Thyroid gland (tissue), 4 donors: ENCODE results near the gene KLHDC7B. TPM values are rescaled to one million over a fixed set of nuclear protein-coding genes. Genes with fewer than 3 reads are reported as not detected.

Source experiments
- DNase-seq, 2 donors: peaks; one replicate each; pipeline ENCODE4 v3.0.0-alpha.2; 2019
- H3K27ac ChIP-seq, 3 donors: fragments of 200-600 bp; sonication (generic); 1 replicate in 2 of 3; 2 replicates in 1 of 3; pipeline ENCODE4 v1.5.1; 2016 to 2019; ENCODE audit warnings: mild to moderate bottlenecking in 1 of 3, moderate library complexity in 1 of 3
- H3K27me3 ChIP-seq: fragments of 200-600 bp; sonication (generic); one replicate; pipeline ENCODE4 v1.5.1; 2019
- H3K36me3 ChIP-seq, 2 donors: fragments of 200-600 bp; sonication (generic); one replicate each; pipeline ENCODE4 v1.5.1; 2016 to 2019
- H3K4me1 ChIP-seq, 2 donors: fragments of 200-600 bp; sonication (generic); one replicate each; pipeline ENCODE4 v1.5.1; 2017 to 2019
- H3K4me3 ChIP-seq, 3 donors: fragments of 200-600 bp; sonication (generic); replicated peaks in 1 of 3; 1 replicate in 2 of 3; 2 replicates in 1 of 3; pipeline ENCODE4 v1.5.1; 2016; ENCODE audit warnings: mild to moderate bottlenecking in 1 of 3
- H3K9me3 ChIP-seq: fragments of 200-600 bp; sonication (generic); one replicate; pipeline ENCODE4 v1.5.1; 2017
- CTCF ChIP-seq, 6 experiments: fragments of 200-600 bp in 3 of 6; fragments of 450-650 bp in 3 of 6; sonication (generic) in 3 of 6; IDR thresholded peaks; one replicate each; pipeline ENCODE4 v1.5.1; 2016 to 2019; ENCODE audit warnings: antibody characterized with exemption in 6 of 6, mild to moderate bottlenecking in 2 of 6, inconsistent platforms in 1 of 6, moderate library complexity in 1 of 6
- POLR2A ChIP-seq, 2 donors: fragments of 450-650 bp; IDR thresholded peaks; one replicate each; pipeline ENCODE4 v1.6.1; 2017; ENCODE audit warnings: antibody characterized with exemption in 2 of 2, mild to moderate bottlenecking in 2 of 2, moderate library complexity in 1 of 2
- WGBS, 2 donors: methylation state at CpG; one replicate each; pipeline ENCODE4 v1.1.5; 2017; 5-methylcytosine and 5-hydroxymethylcytosine counted together
- intact Hi-C: fragments of 100-400 bp; cut with DNase I; formaldehyde crosslinking; loops from one replicate; pipeline ENCODE4 v1.15.1; 2023
- total RNA-seq, 4 donors: library from RNA; depleted of rRNA; stranded (reverse); fragments of >200 nt; gene quantifications; one replicate each; pipeline ENCODE4 v1.2.3, GENCODE V29; 2016

Gene KLHDC7B
- total RNA-seq, 4 donors from 2014 or later: 0.27 TPM; not detected in 3

DNA sequence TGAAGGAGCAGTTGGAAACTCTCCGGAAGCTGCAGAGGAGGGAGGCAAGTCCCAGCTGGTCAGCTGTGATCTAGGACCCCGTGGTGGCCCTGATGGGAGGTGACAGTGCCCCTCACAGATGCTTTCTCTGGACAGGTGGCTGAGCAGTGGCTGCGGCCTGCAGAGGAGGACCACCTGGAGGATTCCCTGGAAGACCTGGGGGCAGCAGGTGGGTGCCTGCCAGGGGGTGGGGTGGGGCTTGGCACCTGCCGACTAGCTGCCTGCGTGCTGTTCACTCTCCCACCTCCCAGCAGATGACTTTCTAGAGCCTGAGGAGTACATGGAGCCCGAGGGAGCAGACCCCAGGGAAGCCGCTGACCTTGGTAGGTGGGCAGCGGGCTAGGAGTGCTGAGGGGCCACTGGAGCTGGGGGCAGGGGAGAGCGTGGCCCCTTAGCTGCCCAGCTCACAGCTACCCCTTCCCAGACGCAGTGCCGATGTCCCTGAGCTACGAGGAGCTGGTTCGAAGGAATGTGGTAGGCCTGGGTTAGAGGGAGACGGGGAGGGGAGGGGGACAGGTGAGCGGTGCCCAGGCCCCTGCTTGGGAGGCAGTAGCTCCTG is 23.4 kb upstream of the KLHDC7B start:
- Histone ChIP-seq H3K4me3 (no peak overlapping the region), H3K27ac (no peak overlapping the region), H3K9me3 (no peaks in the 10 kb centered on the region), H3K27me3 (no peaks in the 10 kb centered on the region), H3K36me3 (peaks cover 29 to 40% of the 10 kb centered on the region in 2 donors), H3K4me1 (peaks cover 13 to 22% of the 10 kb centered on the region in 2 donors)
- WGBS, 2 donors: 82 to 93% methylated on average over 5 to 11 of the region's 15 CpGs
- intact Hi-C loops: loop anchor here (5.0 kb wide), 1 partner anchor 60 kb away; the partner anchor contains the start of gene CHKB
- no peak for DNase-seq
- TF ChIP-seq CTCF (IDR thresholded peaks at IDR 0.05) (no peak), POLR2A (IDR thresholded peaks at IDR 0.05) (no peak)

DNA sequence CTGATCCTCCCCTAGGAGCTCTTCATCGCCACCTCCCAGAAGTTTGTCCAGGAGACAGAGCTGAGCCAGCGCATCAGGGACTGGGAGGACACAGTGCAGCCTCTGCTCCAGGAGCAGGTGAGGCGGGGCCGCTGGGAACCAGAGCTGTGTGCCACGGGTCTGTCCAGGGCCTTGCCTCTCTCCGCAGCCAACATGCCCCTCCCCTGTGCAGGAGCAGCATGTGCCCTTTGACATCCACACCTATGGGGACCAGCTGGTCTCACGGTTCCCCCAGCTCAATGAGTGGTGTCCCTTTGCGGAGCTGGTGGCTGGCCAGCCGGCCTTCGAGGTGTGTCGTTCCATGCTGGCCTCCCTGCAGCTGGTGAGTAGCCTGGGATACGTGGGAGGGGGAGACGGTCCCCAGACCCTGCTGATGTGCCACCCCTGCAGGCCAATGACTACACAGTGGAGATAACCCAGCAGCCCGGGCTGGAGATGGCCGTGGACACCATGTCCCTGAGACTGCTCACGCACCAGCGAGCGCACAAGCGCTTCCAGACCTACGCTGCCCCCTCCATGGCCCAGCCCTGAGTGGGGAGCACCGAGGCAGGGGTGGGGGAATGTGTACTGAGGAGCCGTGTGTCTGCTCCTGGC is 22.8 kb upstream of the KLHDC7B start:
- Histone ChIP-seq H3K4me3 (no peak overlapping the region), H3K36me3 (peaks cover 23 to 34% of the 10 kb centered on the region in 2 donors), H3K4me1 (peaks cover 13 to 22% of the 10 kb centered on the region in 2 donors), H3K9me3 (no peaks in the 10 kb centered on the region), H3K27me3 (no peaks in the 10 kb centered on the region), H3K27ac (no peak overlapping the region)
- intact Hi-C loops: loop anchor here (5.0 kb wide), 1 partner anchor 59 kb away; the partner anchor contains the start of gene CHKB
- TF ChIP-seq CTCF (IDR thresholded peaks at IDR 0.05): no peak
- TF ChIP-seq POLR2A (IDR thresholded peaks at IDR 0.05): no peak
- WGBS, 2 donors: 71 to 90% methylated on average over 6 to 16 of the region's 22 CpGs
- no peak for DNase-seq

GRCh38 chr22:50523458-50523805 is 22.3 kb upstream of the KLHDC7B start:
- intact Hi-C loops: loop anchor here (5.0 kb wide), 1 partner anchor 59 kb away; the partner anchor contains the start of gene CHKB

DNA sequence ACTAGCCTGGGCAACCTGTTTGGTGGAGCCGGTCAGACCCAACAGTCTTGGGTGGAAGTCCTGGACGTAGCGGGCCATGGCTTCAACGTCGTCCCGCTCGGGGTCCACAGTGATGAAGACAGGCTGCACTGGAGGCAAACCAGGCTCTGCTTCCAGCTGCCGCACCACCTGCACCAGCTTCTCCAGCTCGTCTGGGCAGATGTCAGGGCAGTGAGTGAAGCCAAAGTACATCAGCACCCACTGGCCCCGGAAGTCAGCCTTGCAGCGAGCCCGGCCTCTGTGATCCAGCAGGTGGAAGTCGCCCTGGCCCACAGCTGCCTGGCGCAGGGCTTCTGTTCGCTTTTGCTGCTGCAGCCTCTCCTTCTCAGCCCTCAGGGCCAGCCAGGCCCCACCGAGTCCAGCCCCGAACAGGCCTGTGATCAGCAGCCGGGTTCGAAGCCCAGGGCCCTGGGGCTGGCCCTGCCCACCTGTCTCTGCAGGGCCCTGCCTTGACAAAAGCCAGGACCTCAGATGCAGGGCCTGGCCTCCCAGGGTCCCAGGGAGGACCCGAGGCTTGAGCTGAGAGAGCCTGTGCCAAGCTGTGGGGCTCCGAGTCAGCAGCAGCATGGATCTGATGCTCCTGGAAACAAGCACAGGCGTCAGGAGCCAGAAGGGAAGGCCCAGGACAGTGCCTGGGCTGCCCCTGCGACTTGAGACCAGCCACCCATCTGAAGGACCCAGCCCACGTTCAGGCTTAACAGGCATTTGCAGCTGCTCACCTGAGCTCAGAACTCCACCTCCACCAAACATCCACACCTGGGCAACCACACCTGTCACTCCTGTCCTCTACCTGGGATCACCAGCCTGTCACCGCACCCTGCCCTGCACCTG is 21.7 kb upstream of the KLHDC7B start:
- Histone ChIP-seq H3K36me3 (peaks cover 21 to 29% of the 10 kb centered on the region in 2 donors), H3K4me1 (peaks cover 13 to 22% of the 10 kb centered on the region in 2 donors), H3K27ac (no peak overlapping the region), H3K27me3 (no peaks in the 10 kb centered on the region), H3K9me3 (no peaks in the 10 kb centered on the region), H3K4me3 (peak overlapping the region in 1 of 3 donors; percentile 83)
- WGBS, 2 donors: 83 to 91% methylated on average over 5 to 14 of the region's 25 CpGs
- no peak for TF ChIP-seq CTCF (IDR thresholded peaks at IDR 0.05)
- TF ChIP-seq POLR2A (IDR thresholded peaks at IDR 0.05): no peak
- intact Hi-C loops: loop anchor here (5.0 kb wide), 1 partner anchor 58 kb away; the partner anchor contains the start of gene CHKB
- no peak for DNase-seq

More at GRCh38 chr22:50523458-50523805, 22.3 kb upstream of the KLHDC7B start:
- H3K27me3 ChIP-seq: no peaks in the 10 kb centered on the region
- no peak for DNase-seq
- no peak overlapping the region for H3K4me3 ChIP-seq
- H3K36me3 ChIP-seq: peaks cover 21 to 30% of the 10 kb centered on the region in 2 donors
- 90 to 92% methylated on average over 14 to 16 of the region's 16 CpGs for WGBS, 2 donors
- no peak for TF ChIP-seq POLR2A (IDR thresholded peaks at IDR 0.05)
- TF ChIP-seq CTCF (IDR thresholded peaks at IDR 0.05): no peak
- H3K9me3 ChIP-seq: no peaks in the 10 kb centered on the region
- H3K27ac ChIP-seq: no peak overlapping the region
- H3K4me1 ChIP-seq: peaks cover 13 to 22% of the 10 kb centered on the region in 2 donors
